ENCODE results near the gene EME1.

EME1 gene

DNA sequence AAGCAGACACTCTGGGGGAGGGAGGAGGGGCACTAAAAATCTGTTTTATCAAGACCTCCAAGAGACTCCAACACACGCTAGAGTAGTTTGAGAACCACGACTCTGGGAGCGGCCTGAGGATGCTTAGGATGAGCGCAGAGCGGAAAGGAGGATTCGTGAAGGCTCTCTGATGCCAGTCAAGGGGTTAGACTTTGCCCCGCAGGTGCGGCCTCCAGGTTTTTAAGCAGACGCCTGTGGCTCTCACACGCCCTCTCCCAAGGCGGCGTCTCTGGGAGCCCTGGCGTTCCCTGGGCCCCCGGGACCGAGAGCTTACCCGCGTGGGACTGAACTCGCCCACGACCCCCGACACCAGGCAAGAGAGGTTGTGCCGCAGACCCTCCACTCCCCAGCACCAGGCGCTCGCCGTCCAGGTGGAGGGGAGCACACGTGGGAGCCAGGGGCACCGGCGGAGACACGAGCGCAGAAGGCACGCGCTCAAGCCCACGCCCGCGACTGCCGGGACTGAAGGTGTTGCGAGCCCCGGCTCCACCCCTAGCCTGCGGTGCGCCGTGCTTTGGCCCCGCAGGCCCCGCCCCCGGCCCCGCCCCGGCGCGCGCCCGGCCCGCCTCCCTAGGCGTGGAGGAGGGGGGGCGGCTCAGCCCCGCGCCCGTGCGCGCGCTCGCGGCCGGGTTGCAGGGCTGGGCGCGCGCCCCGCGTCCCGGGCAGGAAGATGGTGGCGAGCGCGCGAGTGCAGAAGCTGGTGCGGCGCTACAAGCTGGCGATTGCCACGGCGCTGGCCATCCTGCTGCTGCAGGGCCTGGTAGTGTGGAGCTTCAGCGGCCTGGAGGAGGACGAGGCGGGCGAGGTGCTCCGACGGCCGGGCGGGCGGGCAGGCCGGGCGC, 27.4 kb upstream of the EME1 start, which contains the start of gene XYLT2:
Gene XYLT2, plus strand, starts transcription at position 695 of the 881 bp plus-strand sequence. Its CDS starts 15 bp downstream, at position 710.
- H3F3A ChIP-seq (ENCODE audit: insufficient read depth, low read length) = no peaks in the 10 kb centered on the region
- no peaks in the 10 kb centered on the region for H3K9me2 ChIP-seq (replicated peaks; ENCODE audit: insufficient read depth, low read length)
- peaks cover 13% of the 10 kb centered on the region for H3K79me2 ChIP-seq (ENCODE audit: low read length)
- no peaks in the 10 kb centered on the region for H4K20me1 ChIP-seq (ENCODE audit: insufficient read depth, low read length)
- peak; percentile 89 for DNase-seq
- no peaks in the 10 kb centered on the region for H3K36me3 ChIP-seq (replicated peaks; ENCODE audit: insufficient read depth, low read length)
- peak within 1 kb of the TSS; percentile 92 for H3K4me3 ChIP-seq (ENCODE audit: low read length)
- peak within 1 kb of the TSS; percentile 99 for H2AFZ ChIP-seq (ENCODE audit: low read length)
- peaks cover 4% of the 10 kb centered on the region; the same call in 1 of the 2 replicates for H3K27me3 ChIP-seq (replicated peaks; ENCODE audit: insufficient read depth, low read length)
- H3K4me1 ChIP-seq (ENCODE audit: low read length) = no peaks in the 10 kb centered on the region
- H3K27ac ChIP-seq (ENCODE audit: low read length) = no peak within 1 kb of the TSS
- H3K9me3 ChIP-seq (replicated peaks; ENCODE audit: insufficient read depth, low read length) = no peaks in the 10 kb centered on the region
- peak within 1 kb of the TSS; percentile 99 for H3K4me2 ChIP-seq (ENCODE audit: low read depth, low read length)
- TF ChIP-seq EZH2phosphoT487 (IDR thresholded peaks at IDR 0.05; ENCODE audit: low read length) (no peak), CTCF (IDR thresholded peaks at IDR 0.05; ENCODE audit: low read length) (no peak), EZH2 (optimal IDR thresholded peaks at IDR 0.05; ENCODE audit: low read depth, low read length) (no peak)
- peak within 1 kb of the TSS; percentile 84 for H3K9ac ChIP-seq (ENCODE audit: low read length)

- H3K4me3 ChIP-seq (ENCODE audit: low read length) = peak overlapping the region; percentile 92
- no peak overlapping the region for H3K27ac ChIP-seq (ENCODE audit: low read length)
- peak; percentile 32 for DNase-seq
- H3K9me2 ChIP-seq (replicated peaks; ENCODE audit: insufficient read depth, low read length) = no peaks in the 10 kb centered on the region
- peaks cover 13% of the 10 kb centered on the region for H3K79me2 ChIP-seq (ENCODE audit: low read length)
- H3K9ac ChIP-seq (ENCODE audit: low read length) = peak overlapping the region; percentile 84
- no peaks in the 10 kb centered on the region for H3K36me3 ChIP-seq (replicated peaks; ENCODE audit: insufficient read depth, low read length)
- no peaks in the 10 kb centered on the region for H3F3A ChIP-seq (ENCODE audit: insufficient read depth, low read length)
- peaks cover 4% of the 10 kb centered on the region; the same call in 1 of the 2 replicates for H3K27me3 ChIP-seq (replicated peaks; ENCODE audit: insufficient read depth, low read length)
- TF ChIP-seq EZH2 (optimal IDR thresholded peaks at IDR 0.05; ENCODE audit: low read depth, low read length) (no peak), EZH2phosphoT487 (IDR thresholded peaks at IDR 0.05; ENCODE audit: low read length) (no peak), CTCF (IDR thresholded peaks at IDR 0.05; ENCODE audit: low read length) (no peak)
- H4K20me1 ChIP-seq (ENCODE audit: insufficient read depth, low read length) = no peaks in the 10 kb centered on the region
- peak overlapping the region; percentile 87 for H3K4me2 ChIP-seq (ENCODE audit: low read depth, low read length)
- no peaks in the 10 kb centered on the region for H3K4me1 ChIP-seq (ENCODE audit: low read length)
- peak overlapping the region; percentile 86; the same call in 1 of the 2 replicates for H2AFZ ChIP-seq (ENCODE audit: low read length)
- H3K9me3 ChIP-seq (replicated peaks; ENCODE audit: insufficient read depth, low read length) = no peaks in the 10 kb centered on the region
Observed at GRCh38 chr17:50346313-50347116, 26.5 kb upstream of the EME1 start.

DNA sequence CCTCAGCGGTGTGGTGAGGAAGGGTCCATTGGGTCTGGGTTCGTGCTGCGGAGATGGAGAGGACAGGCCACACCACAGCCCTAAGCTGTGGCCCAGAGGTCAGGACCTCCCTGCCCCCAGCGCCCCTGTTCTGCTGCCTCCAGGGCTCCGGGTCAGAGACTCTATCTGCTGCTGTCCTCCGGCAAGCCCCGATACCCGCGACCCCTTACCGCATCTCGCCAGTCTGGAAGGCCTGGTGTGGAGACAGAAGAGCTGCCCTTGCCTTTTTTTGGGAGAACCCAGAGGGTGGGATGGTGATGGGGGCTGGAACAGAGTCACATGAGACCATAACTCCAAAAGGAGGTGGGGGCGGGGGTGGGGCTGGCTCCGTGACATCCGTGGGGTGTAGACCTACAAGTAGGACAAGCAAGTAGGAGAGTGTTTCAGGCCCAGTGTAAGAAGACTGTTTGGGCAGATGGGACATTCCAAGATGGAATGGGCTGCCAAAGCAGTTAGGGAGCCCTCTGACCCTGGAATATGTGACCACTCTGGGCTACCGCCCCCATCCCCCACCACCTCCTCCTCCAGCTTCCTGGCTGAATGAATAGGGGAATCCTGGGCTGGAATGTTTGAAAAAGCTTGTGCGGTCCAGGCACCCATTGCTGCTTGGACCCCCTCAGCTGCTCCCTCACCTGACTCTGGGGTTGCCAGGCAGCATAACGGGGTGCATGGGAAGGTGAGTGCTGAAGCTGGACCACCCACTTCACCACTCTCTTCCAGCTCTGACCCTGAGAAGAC, 25.7 kb upstream of the EME1 start:
- Histone ChIP-seq H3K4me1 (ENCODE audit: low read length) (no peaks in the 10 kb centered on the region), H4K20me1 (ENCODE audit: insufficient read depth, low read length) (no peaks in the 10 kb centered on the region), H3K79me2 (ENCODE audit: low read length) (peaks cover 13% of the 10 kb centered on the region), H3K36me3 (replicated peaks; ENCODE audit: insufficient read depth, low read length) (no peaks in the 10 kb centered on the region), H3F3A (ENCODE audit: insufficient read depth, low read length) (no peaks in the 10 kb centered on the region), H3K27ac (ENCODE audit: low read length) (no peak overlapping the region), H3K9ac (ENCODE audit: low read length) (peak overlapping the region; percentile 84), H3K4me2 (ENCODE audit: low read depth, low read length) (peak overlapping the region; percentile 87), H3K27me3 (replicated peaks; ENCODE audit: insufficient read depth, low read length) (peaks cover 4% of the 10 kb centered on the region; the same call in 1 of the 2 replicates), H3K9me2 (replicated peaks; ENCODE audit: insufficient read depth, low read length) (no peaks in the 10 kb centered on the region), H2AFZ (ENCODE audit: low read length) (no peak overlapping the region), H3K9me3 (replicated peaks; ENCODE audit: insufficient read depth, low read length) (no peaks in the 10 kb centered on the region), H3K4me3 (ENCODE audit: low read length) (peak overlapping the region; percentile 92)
- no peak for DNase-seq
- no peak for TF ChIP-seq EZH2 (optimal IDR thresholded peaks at IDR 0.05; ENCODE audit: low read depth, low read length)
- TF ChIP-seq CTCF (IDR thresholded peaks at IDR 0.05; ENCODE audit: low read length) = no peak
- no peak for TF ChIP-seq EZH2phosphoT487 (IDR thresholded peaks at IDR 0.05; ENCODE audit: low read length)
